Renal cortical epithelial cell (primary cell): ENCODE measurements around the gene CCDC93. TPM values are rescaled to one million over a fixed set of nuclear protein-coding genes. Genes with fewer than 3 reads are reported as not detected.

Experiments
- DNase-seq: peaks from one replicate; pipeline ENCODE4 v3.0.0-alpha.2; 2011; ENCODE audit warnings: low read depth
- total RNA-seq: library from RNA; depleted of rRNA; stranded (reverse); fragments of >200 nt; gene quantifications from 2 replicates; pipeline ENCODE4 v1.2.3, GENCODE V29; 2014

CCDC93 gene
- total RNA-seq, 1 donor from 2014 or later = 40.5 TPM

- DNase-seq = no peak
Measured at GRCh38 chr2:117888897-117889296, 125.0 kb downstream of the CCDC93 start.

- DNase-seq = no peak
Measured at GRCh38 chr2:117885308-117885707, 128.6 kb downstream of the CCDC93 start.

GRCh38 chr2:117879003-117879402 is 134.9 kb downstream of the CCDC93 start:
- DNase-seq = no peak

GRCh38 chr2:117875786-117876185 is 138.1 kb downstream of the CCDC93 start:
- no peak for DNase-seq

Other genes with a start within 250 kb of the CCDC93 start
- 69.5 and 98.0 TPM in 2 replicates for gene DDX18, start 199.4 kb downstream of the CCDC93 start, total RNA-seq
- 20.0 and 35.3 TPM in 2 replicates for gene INSIG2, start 74.4 kb upstream of the CCDC93 start, total RNA-seq